Measurements from ENCODE around the gene GRIK4.

Gene GRIK4

GRCh38 chr11:120575461-120575860 is 63.9 kb downstream of the GRIK4 start:
- Histone ChIP-seq H3K4me2 (ENCODE audit: low read depth, low read length, poor library complexity, severe bottlenecking) (no peak overlapping the region), H3F3A (ENCODE audit: low read depth) (no peaks in the 10 kb centered on the region), H3K9me2 (replicated peaks; ENCODE audit: low read depth, low read length) (no peaks in the 10 kb centered on the region), H3K9ac (ENCODE audit: low read depth, low read length, poor library complexity, severe bottlenecking) (no peak overlapping the region), H2AFZ (ENCODE audit: low read length) (no peak overlapping the region), H3K9me3 (ENCODE audit: insufficient read depth, low read depth, low read length) (no peaks in the 10 kb centered on the region), H3K27me3 (ENCODE audit: insufficient read depth, low read length, poor library complexity, severe bottlenecking) (no peaks in the 10 kb centered on the region), H4K20me1 (ENCODE audit: insufficient read depth, low read length, poor library complexity, severe bottlenecking) (no peaks in the 10 kb centered on the region), H3K4me1 (ENCODE audit: insufficient read depth, low read length, poor library complexity, severe bottlenecking) (no peaks in the 10 kb centered on the region), H3K36me3 (ENCODE audit: insufficient read depth, low read length) (no peaks in the 10 kb centered on the region), H3K79me2 (ENCODE audit: insufficient read depth, low read length) (no peaks in the 10 kb centered on the region), H3K4me3 (ENCODE audit: low read length, poor library complexity, severe bottlenecking) (no peak overlapping the region)
- TF ChIP-seq CTCF (conservative IDR thresholded peaks at IDR 0.05; ENCODE audit: low read length) (no peak), EZH2phosphoT487 (IDR thresholded peaks at IDR 0.05; ENCODE audit: borderline replicate concordance) (no peak)

- Histone ChIP-seq H3K9me2 (replicated peaks; ENCODE audit: low read depth, low read length) (no peaks in the 10 kb centered on the region), H3K9ac (ENCODE audit: low read depth, low read length, poor library complexity, severe bottlenecking) (no peak overlapping the region), H2AFZ (ENCODE audit: low read length) (no peak overlapping the region), H3K4me3 (ENCODE audit: low read length, poor library complexity, severe bottlenecking) (no peak overlapping the region), H3K36me3 (ENCODE audit: insufficient read depth, low read length) (no peaks in the 10 kb centered on the region), H4K20me1 (ENCODE audit: insufficient read depth, low read length, poor library complexity, severe bottlenecking) (no peaks in the 10 kb centered on the region), H3K27me3 (ENCODE audit: insufficient read depth, low read length, poor library complexity, severe bottlenecking) (no peaks in the 10 kb centered on the region), H3K4me2 (ENCODE audit: low read depth, low read length, poor library complexity, severe bottlenecking) (no peak overlapping the region), H3F3A (ENCODE audit: low read depth) (no peaks in the 10 kb centered on the region), H3K4me1 (ENCODE audit: insufficient read depth, low read length, poor library complexity, severe bottlenecking) (no peaks in the 10 kb centered on the region), H3K9me3 (ENCODE audit: insufficient read depth, low read depth, low read length) (no peaks in the 10 kb centered on the region), H3K79me2 (ENCODE audit: insufficient read depth, low read length) (no peaks in the 10 kb centered on the region)
- TF ChIP-seq EZH2phosphoT487 (IDR thresholded peaks at IDR 0.05; ENCODE audit: borderline replicate concordance), result no peak
- TF ChIP-seq CTCF (conservative IDR thresholded peaks at IDR 0.05; ENCODE audit: low read length), result no peak
These were observed 65.1 kb downstream of the GRIK4 start for GRCh38 chr11:120576606-120577005.

GRCh38 chr11:120577041-120577440 is 65.5 kb downstream of the GRIK4 start:
- H3K36me3 ChIP-seq (ENCODE audit: insufficient read depth, low read length), result no peaks in the 10 kb centered on the region
- no peaks in the 10 kb centered on the region for H3K79me2 ChIP-seq (ENCODE audit: insufficient read depth, low read length)
- H3K4me1 ChIP-seq (ENCODE audit: insufficient read depth, low read length, poor library complexity, severe bottlenecking), result no peaks in the 10 kb centered on the region
- H3K9me2 ChIP-seq (replicated peaks; ENCODE audit: low read depth, low read length), result no peaks in the 10 kb centered on the region
- no peaks in the 10 kb centered on the region for H3F3A ChIP-seq (ENCODE audit: low read depth)
- no peak overlapping the region for H3K4me3 ChIP-seq (ENCODE audit: low read length, poor library complexity, severe bottlenecking)
- H3K4me2 ChIP-seq (ENCODE audit: low read depth, low read length, poor library complexity, severe bottlenecking), result no peak overlapping the region
- no peak overlapping the region for H2AFZ ChIP-seq (ENCODE audit: low read length)
- H3K9ac ChIP-seq (ENCODE audit: low read depth, low read length, poor library complexity, severe bottlenecking), result no peak overlapping the region
- no peaks in the 10 kb centered on the region for H3K27me3 ChIP-seq (ENCODE audit: insufficient read depth, low read length, poor library complexity, severe bottlenecking)
- no peaks in the 10 kb centered on the region for H3K9me3 ChIP-seq (ENCODE audit: insufficient read depth, low read depth, low read length)
- no peaks in the 10 kb centered on the region for H4K20me1 ChIP-seq (ENCODE audit: insufficient read depth, low read length, poor library complexity, severe bottlenecking)
- no peak for TF ChIP-seq EZH2phosphoT487 (IDR thresholded peaks at IDR 0.05; ENCODE audit: borderline replicate concordance)
- no peak for TF ChIP-seq CTCF (conservative IDR thresholded peaks at IDR 0.05; ENCODE audit: low read length)
